B cell (primary cell): Measurements from ENCODE around the gene ANXA10. TPM values are rescaled to one million over a fixed set of nuclear protein-coding genes. Genes with fewer than 3 reads are reported as not detected.

Experiments used
- ATAC-seq: fragments of 200-7000 bp; cut with Tn5 transposase; one replicate; pipeline ENCODE4 v1.10.0; 2021; ENCODE audit warnings: low read depth, mild to moderate bottlenecking, moderate number of reproducible peaks, moderate library complexity
- CTCF ChIA-PET: fragments of 350-600 bp; sonication (Branson Sonifier 250); formaldehyde crosslinking; loops from one replicate; lab custom pipeline; 2021; ENCODE audit warnings: antibody characterized with exemption, inconsistent platforms; lab: Charles Lee
- POLR2A ChIA-PET: fragments of 350-600 bp; sonication (Branson Sonifier 250); formaldehyde crosslinking; loops from one replicate; lab custom pipeline; 2021; ENCODE audit warnings: antibody characterized with exemption; lab: Charles Lee
- DNase-seq: peaks from one replicate; pipeline ENCODE4 v3.0.0; 2013
- H2AFZ ChIP-seq: 2 replicates; pipeline ENCODE4 v1.6.1; 2012; ENCODE audit warnings: mild to moderate bottlenecking, low read depth, low read length; ENCODE audit not compliant: insufficient read depth, poor library complexity, severe bottlenecking
- H3K27ac ChIP-seq, 2 donors: 1 replicate in 1 of 2; 2 replicates in 1 of 2; pipeline ENCODE4 v1.5.1; 2012 to 2013; ENCODE audit warnings: low read length in 2 of 2, mild to moderate bottlenecking in 2 of 2, moderate library complexity in 1 of 2
- H3K27me3 ChIP-seq, 4 experiments: fragments of 200-600 bp in 1 of 4; sonication (generic) in 1 of 4; replicated peaks in 1 of 4; 1 replicate in 2 of 4; 2 replicates in 2 of 4; pipeline versions ENCODE4 v1.6.1 to v1.7.0; 2013 to 2016; ENCODE audit warnings: low read length in 3 of 4, mild to moderate bottlenecking in 2 of 4, mixed read lengths in 1 of 4, moderate library complexity in 1 of 4; ENCODE audit not compliant: insufficient read depth in 4 of 4, control insufficient read depth in 3 of 4; ENCODE audit errors: control extremely low read depth in 1 of 4
- H3K36me3 ChIP-seq, 2 experiments: replicated peaks in 1 of 2; 1 replicate in 1 of 2; 2 replicates in 1 of 2; pipeline versions ENCODE4 v1.6.1 to v1.7.1; 2013; ENCODE audit warnings: low read length in 1 of 2; ENCODE audit not compliant: insufficient read depth in 2 of 2, control insufficient read depth in 1 of 2; ENCODE audit errors: control extremely low read depth in 1 of 2, extremely low read depth in 1 of 2
- H3K4me1 ChIP-seq, 2 donors: fragments of 200-600 bp in 1 of 2; sonication (generic) in 1 of 2; 1 replicate in 1 of 2; 2 replicates in 1 of 2; pipeline versions ENCODE4 v1.5.1 to v1.6.1; 2013 to 2017; ENCODE audit warnings: low read length in 2 of 2; ENCODE audit not compliant: control insufficient read depth in 2 of 2, insufficient read depth in 2 of 2
- H3K4me2 ChIP-seq: replicated peaks from 2 replicates; pipeline ENCODE3; 2012; ENCODE audit warnings: mild to moderate bottlenecking, low read depth, low read length; ENCODE audit not compliant: poor library complexity, severe bottlenecking
- H3K4me3 ChIP-seq, 5 experiments: fragments of 200-600 bp in 1 of 5; sonication (generic) in 1 of 5; 1 replicate in 3 of 5; 2 replicates in 2 of 5; pipeline versions ENCODE4 v1.5.1 to v1.7.0; 2011 to 2016; ENCODE audit warnings: low read length in 4 of 5, mild to moderate bottlenecking in 4 of 5, low read depth in 2 of 5, control low read depth in 1 of 5, moderate library complexity in 1 of 5; ENCODE audit not compliant: insufficient read depth in 1 of 5; ENCODE audit errors: control extremely low read depth in 1 of 5, extremely low read depth in 1 of 5
- H3K79me2 ChIP-seq: fragments of 200-600 bp; sonication (generic); one replicate; pipeline ENCODE4 v1.6.0; 2016; ENCODE audit warnings: low read length; ENCODE audit not compliant: control insufficient read depth, insufficient read depth
- H3K9ac ChIP-seq: fragments of 200-600 bp; sonication (generic); 2 replicates; pipeline ENCODE4 v1.6.1; 2017; ENCODE audit warnings: mild to moderate bottlenecking, low read length, moderate library complexity
- H3K9me3 ChIP-seq, 3 donors: one replicate each; pipeline versions ENCODE4 v1.6.1 to v1.7.1; 2013; ENCODE audit warnings: low read length in 2 of 3; ENCODE audit not compliant: control insufficient read depth in 2 of 3, insufficient read depth in 1 of 3; ENCODE audit errors: control extremely low read depth in 1 of 3
- H4K20me1 ChIP-seq: 2 replicates; pipeline ENCODE4 v1.6.0; 2012; ENCODE audit warnings: mild to moderate bottlenecking, low read length; ENCODE audit not compliant: insufficient read depth, control insufficient read depth, poor library complexity, severe bottlenecking
- H3K27ac Mint-ChIP-seq: one replicate; pipeline ENCODE4 v1.8.0; 2021; ENCODE audit warnings: mixed read lengths
- H3K27me3 Mint-ChIP-seq: one replicate; pipeline ENCODE4 v1.8.0; 2021; ENCODE audit warnings: mixed read lengths
- H3K4me1 Mint-ChIP-seq: one replicate; pipeline ENCODE4 v1.8.0; 2021; ENCODE audit warnings: mixed read lengths
- H3K4me3 Mint-ChIP-seq: one replicate; pipeline ENCODE4 v1.8.0; 2021; ENCODE audit warnings: mixed read lengths
- H3K9me3 Mint-ChIP-seq: one replicate; pipeline ENCODE4 v1.8.0; 2022; ENCODE audit warnings: mixed read lengths; ENCODE audit not compliant: insufficient read depth
- EZH2 ChIP-seq: IDR thresholded peaks from 2 replicates; pipeline ENCODE4 v1.6.1; 2012; ENCODE audit warnings: borderline replicate concordance, low read depth, mild to moderate bottlenecking, moderate library complexity, low read length; ENCODE audit not compliant: insufficient read depth, poor library complexity, severe bottlenecking
- WGBS: methylation state at CpG from one replicate; pipeline ENCODE4 v1.1.5; 2013; ENCODE audit warnings: missing lambda C conversion rate; ENCODE audit not compliant: insufficient coverage; 5-methylcytosine and 5-hydroxymethylcytosine counted together
- intact Hi-C: fragments of 100-400 bp; cut with micrococcal nuclease; formaldehyde crosslinking; loops from one replicate; pipeline ENCODE4 v1.10.0; 2022
- polyA plus RNA-seq: library from polyadenylated mRNA; depleted of rRNA; stranded (reverse); fragments of >200 nt; gene quantifications from 2 replicates; pipeline ENCODE4 v1.2.3, GENCODE V29; 2012
- total RNA-seq, 2 donors: library from RNA; stranded (reverse); fragments of 120-200 nt in 1 of 2; gene quantifications; 1 replicate in 1 of 2; 2 replicates in 1 of 2; pipeline versions ENCODE4 v1.2.3 to v1.2.4, GENCODE V29; 2013 to 2022
- TF ChIP-seq, protein P1 (sequence below): fragments of 200-600 bp; IDR thresholded peaks from one replicate; pipeline ENCODE4 v1.8.0; 2022; ENCODE audit warnings: antibody characterized with exemption, mild to moderate bottlenecking

Gene ANXA10
- total and polyA plus RNA-seq, 2 donors (not counting 1 experiment from before 2014, with no cell fraction given): not detected

GRCh38 chr4:168096407-168096784 lies 4.1 kb downstream of the ANXA10 start:
- Histone ChIP-seq H3K27ac (no peak overlapping the region), H3K9ac (no peak overlapping the region), H2AFZ (no peak overlapping the region), H3K9me3 (no peaks in the 10 kb centered on the region), H3K4me3 (no peak overlapping the region), H4K20me1 (no peaks in the 10 kb centered on the region), H3K27me3 (no peaks in the 10 kb centered on the region), H3K79me2 (no peaks in the 10 kb centered on the region), H3K36me3 (no peaks in the 10 kb centered on the region), H3K4me2 (no peak overlapping the region), H3K4me1 (no peaks in the 10 kb centered on the region)
- ATAC-seq: no peak
- Mint-ChIP-seq H3K4me1 (no peaks in the 10 kb centered on the region), H3K4me3 (no peak overlapping the region), H3K9me3 (peaks cover 2% of the 10 kb centered on the region), H3K27ac (no peak overlapping the region), H3K27me3 (no peaks in the 10 kb centered on the region)
- POLR2A ChIA-PET: no interaction called here
- TF ChIP-seq EZH2: no peak
- TF ChIP-seq, protein P1, sequence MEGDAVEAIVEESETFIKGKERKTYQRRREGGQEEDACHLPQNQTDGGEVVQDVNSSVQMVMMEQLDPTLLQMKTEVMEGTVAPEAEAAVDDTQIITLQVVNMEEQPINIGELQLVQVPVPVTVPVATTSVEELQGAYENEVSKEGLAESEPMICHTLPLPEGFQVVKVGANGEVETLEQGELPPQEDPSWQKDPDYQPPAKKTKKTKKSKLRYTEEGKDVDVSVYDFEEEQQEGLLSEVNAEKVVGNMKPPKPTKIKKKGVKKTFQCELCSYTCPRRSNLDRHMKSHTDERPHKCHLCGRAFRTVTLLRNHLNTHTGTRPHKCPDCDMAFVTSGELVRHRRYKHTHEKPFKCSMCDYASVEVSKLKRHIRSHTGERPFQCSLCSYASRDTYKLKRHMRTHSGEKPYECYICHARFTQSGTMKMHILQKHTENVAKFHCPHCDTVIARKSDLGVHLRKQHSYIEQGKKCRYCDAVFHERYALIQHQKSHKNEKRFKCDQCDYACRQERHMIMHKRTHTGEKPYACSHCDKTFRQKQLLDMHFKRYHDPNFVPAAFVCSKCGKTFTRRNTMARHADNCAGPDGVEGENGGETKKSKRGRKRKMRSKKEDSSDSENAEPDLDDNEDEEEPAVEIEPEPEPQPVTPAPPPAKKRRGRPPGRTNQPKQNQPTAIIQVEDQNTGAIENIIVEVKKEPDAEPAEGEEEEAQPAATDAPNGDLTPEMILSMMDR: no peak
- CTCF ChIA-PET: no interaction called here
- intact Hi-C loops: no loop called here
- WGBS: no CpG with 5 or more reads among the region's 1 CpG
- no peak for DNase-seq

- H3K4me2 ChIP-seq: no peak overlapping the region
- Mint-ChIP-seq H3K9me3 (peaks cover 2% of the 10 kb centered on the region), H3K27ac (no peak overlapping the region), H3K27me3 (no peaks in the 10 kb centered on the region), H3K4me1 (no peaks in the 10 kb centered on the region), H3K4me3 (no peak overlapping the region)
- TF ChIP-seq EZH2: no peak
- TF ChIP-seq, protein P1: no peak
- H3K4me1 ChIP-seq: no peaks in the 10 kb centered on the region
- H4K20me1 ChIP-seq: no peaks in the 10 kb centered on the region
- H2AFZ ChIP-seq: no peak overlapping the region
- intact Hi-C loops: no loop called here
- no peak overlapping the region for H3K4me3 ChIP-seq
- ATAC-seq: no peak
- no peaks in the 10 kb centered on the region for H3K79me2 ChIP-seq
- no peaks in the 10 kb centered on the region for H3K27me3 ChIP-seq
- no peak for DNase-seq
- H3K9me3 ChIP-seq: no peaks in the 10 kb centered on the region
- no peak overlapping the region for H3K9ac ChIP-seq
- ChIA-PET CTCF (no interaction called here), POLR2A (no interaction called here)
- H3K27ac ChIP-seq: no peak overlapping the region
- H3K36me3 ChIP-seq: no peaks in the 10 kb centered on the region
- no CpG with 5 or more reads among the region's 2 CpGs for WGBS
Measured at GRCh38 chr4:168097161-168097560, 4.8 kb downstream of the ANXA10 start.
